GM20431 (cell line): Measurements from ENCODE around the gene SSNA1.

Experiments
- in situ Hi-C: fragments of 300-500 bp; cut with MseI, MboI; formaldehyde crosslinking; loops from one replicate; pipeline ENCODE4 v1.15.0; 2020; ENCODE audit warnings: low sequenced_read_pairs; ENCODE audit not compliant: unreplicated experiment

Gene SSNA1

GRCh38 chr9:137236936-137237421 is 48.5 kb downstream of the SSNA1 start:
- in situ Hi-C loops = loop anchor here (10.0 kb wide), 1 partner anchor 132 kb away; no protein-coding TSS in a partner anchor

DNA sequence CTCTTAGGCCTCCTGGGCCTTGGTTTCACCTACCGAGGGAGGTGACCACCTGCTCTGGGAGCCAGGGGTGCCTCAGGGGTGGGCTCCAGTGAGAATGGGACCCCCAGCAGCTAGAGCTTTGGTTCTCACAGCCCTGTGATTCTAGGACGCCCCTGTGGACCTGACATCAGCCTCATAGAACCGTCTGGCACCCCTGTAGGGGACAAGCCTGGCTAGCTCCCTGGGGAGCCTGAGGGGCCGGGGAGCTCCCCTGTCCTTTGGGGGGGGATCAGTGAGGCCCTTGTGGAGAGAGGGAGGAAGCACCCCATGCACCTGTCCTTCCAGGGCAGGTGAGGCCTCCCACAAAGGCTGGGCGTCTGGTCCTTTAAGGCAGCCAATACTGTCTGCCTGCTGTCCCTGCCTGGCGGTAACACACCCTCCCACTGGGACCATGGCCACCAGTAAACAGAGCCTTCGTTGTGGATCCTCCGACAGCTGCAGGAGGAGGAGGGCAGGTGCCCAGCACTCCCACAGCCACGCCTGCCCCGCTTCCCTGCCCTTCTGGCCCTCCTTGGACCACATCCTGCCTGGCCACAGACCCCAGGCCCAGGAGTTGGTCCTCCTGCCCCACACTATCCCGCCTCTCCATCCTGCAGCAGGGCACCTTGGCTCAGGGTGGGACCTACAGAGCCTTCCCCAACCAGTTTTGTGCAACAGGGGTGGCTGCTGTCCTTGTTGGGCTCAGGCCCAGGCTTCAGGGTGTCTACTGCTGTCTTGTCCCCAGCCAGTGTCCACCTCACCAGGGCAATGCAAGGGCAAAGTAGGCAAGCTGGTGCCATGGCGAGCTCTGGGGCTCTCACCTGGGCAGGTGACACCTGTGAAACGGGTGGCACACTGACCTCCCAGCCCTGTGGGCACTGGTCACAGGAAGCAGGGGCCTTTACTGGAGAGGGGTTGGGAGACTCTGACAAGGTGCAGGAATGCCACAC is 49.6 kb downstream of the SSNA1 start:
- in situ Hi-C loops = loop anchor here (10.0 kb wide), 1 partner anchor 133 kb away; no protein-coding TSS in a partner anchor

DNA sequence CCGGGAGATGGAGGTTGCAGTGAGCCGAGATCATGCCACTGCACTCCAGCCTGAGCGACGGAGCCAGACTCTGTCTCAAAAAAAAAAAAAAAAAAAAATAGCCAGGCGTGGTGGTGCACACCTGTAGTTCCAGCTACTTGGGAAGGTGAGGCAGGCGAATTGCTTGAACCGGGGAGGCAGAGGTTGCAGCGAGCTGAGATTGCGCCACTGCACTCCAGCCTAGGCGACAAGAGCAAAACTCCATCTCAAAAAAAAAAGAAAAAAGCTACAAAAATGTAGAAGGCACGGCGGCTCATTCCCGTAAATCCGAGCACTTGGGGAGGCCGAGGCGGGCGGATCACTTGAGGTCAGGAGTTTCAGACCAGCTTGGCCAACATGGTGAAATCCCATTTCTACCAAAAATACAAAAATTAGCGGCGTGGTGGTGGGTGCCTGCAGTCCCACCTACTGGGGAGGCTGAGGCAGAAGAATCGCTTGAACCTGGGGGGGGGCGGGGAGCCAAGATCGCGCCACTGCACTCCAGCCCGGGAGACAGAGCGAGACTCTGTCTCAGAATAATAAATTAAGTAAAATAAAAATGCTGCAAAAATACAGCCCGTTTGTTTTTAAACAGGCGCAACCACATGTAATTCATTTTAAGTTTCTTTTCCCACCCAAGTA is 51.2 kb downstream of the SSNA1 start:
- in situ Hi-C loops = loop anchor here (10.0 kb wide), 1 partner anchor 135 kb away; no protein-coding TSS in a partner anchor
